Stimulated activated CD8-positive, alpha-beta memory T cell treated with anti-CD3 and anti-CD28 coated beads, Interleukin-7, amount 100 ng/mL, for 4 hours (primary cell): ENCODE data around the gene SYT6.
"Not testable (repeated sequence)": the region's sequence is repeated elsewhere in the genome, so short reads cannot be mapped to it uniquely, and the experiment has no call there.

Experiments used
- DNase-seq, 2 donors: peaks; one replicate each; pipeline ENCODE4 v3.0.0-alpha.2; 2020; ENCODE audit warnings: low read depth in 2 of 2

Gene SYT6

DNA sequence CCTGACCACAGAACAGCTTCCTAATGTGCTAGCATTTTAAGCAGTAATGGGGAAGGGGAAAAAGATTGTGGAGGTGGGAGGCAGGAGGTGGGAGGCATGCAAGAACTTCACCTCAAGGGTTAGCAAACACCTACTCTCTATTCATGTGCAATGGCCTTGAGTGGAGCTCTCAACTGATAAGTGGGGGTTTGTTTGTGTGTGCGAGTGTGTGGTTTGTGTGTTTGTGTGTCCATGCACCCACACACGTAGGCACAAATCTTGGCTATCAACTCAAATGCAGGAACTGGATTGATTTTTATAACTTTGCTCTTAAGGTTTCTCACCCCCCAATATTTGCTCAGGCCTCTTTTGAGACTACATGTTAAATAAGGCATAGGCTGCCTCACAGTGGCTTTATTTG is 78.6 kb downstream of the SYT6 start:
- DNase-seq, result no peak

DNA sequence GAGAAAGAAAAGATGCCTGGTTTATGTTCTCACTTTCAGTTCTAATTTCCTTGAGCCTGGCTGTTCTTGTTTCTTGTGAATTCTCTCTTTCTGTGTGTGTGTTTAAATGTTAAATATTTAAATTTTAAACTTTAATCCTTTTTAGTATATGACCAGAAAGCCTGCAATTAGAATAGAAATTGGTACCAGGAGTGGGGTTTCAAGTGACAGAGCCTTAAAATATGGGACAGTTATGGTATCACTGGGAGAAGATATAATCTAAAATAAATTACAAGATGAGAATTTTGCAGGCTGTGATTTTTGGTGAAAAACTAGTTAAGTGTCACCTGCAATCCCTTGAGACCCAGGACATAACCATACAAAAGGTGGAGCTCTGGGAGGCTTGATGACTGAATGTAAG is 81.4 kb downstream of the SYT6 start:
- no peak for DNase-seq

DNA sequence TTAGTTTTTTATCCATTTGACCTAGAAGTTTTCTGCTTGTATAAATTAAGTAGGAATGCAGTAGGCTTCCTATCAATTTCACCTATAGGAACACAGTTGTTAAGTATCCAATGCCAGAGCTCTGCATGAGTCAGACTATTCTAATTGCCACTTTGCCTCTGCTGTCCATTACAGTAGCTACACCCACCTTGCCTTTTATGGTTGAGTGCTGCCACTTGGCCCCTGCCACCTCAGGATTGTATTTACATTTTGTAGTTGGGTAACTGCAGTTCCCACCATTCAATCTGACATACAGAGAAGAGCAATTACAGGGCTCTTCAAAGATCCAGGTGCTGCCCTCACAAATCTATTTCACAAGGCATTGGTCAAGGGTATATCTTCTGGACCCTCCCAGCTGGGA is 83.9 kb downstream of the SYT6 start:
- DNase-seq, result not testable (repeated sequence)

GRCh38 chr1:114068684-114069083 is 85.0 kb downstream of the SYT6 start:
- DNase-seq, result not testable (repeated sequence)

DNA sequence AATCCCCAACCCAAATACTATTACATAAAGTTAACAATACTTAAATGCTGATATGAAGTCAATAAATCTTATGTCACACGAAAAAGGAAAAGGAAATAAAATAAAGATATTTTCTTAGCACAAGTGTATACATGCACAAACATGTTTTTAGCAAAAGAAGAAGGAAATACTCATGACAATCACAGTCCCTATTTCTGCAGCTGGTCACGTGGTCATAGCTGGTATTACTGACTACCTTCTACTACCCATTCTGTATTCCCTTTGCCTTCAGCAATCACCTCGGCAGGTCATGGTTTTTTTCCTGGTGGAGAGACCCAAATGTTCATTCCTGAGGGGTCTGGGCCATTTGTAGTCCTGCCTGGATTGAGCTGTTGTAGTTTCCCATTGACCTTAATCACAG is 88.0 kb downstream of the SYT6 start:
- not testable (repeated sequence) for DNase-seq

DNA sequence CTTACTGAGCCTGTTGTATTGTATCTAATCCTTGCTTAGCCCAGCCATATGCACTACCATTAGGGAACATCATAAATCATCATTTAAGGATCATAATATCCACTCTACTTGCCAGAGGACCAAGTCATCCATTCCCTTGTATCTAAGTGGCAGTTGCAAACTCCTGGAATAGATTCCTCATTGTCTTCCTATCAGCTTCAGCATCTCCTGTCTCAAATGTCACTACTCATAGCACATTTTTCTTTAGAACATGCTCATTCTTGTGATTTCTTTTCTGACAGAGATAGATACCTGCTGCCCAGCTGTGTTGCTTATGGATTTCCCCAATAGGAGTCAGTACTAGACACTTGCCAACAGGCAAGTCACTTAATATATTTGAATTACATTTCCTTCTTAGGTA is 90.1 kb downstream of the SYT6 start:
- DNase-seq, result no peak

DNA sequence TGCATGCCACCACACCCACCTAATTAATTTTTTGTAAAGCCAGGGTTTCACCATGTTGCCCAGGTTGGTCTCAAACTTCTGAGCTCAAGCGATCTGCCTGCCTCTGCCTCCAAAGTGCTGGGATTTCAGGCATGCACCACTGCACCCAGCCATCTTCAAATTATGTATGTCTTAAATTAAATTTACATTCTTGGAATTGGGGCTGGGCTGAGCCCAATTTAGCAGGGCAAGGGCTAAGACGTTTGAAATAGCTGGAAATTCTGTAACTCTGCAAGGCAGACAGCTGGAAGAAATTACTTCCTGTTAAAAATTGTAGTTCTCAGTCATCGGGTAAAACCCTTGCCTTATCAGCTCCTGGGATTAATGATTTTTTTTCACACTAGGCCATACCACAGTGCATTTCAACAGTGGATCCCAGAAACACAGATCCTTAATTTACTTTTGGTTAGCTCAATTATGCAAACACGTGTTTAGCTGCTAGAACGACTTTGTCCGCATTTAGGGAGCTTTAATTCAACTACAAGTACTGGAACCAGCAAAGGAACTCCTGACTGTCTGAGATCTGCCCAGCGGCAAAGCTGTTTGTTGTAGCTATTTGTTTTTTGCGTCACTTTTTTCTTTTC is 91.1 kb downstream of the SYT6 start:
- DNase-seq, result no peak

- no peak for DNase-seq
These were observed 92.4 kb downstream of the SYT6 start for GRCh38 chr1:114061121-114061830.

GRCh38 chr1:114058236-114058635 is 95.4 kb downstream of the SYT6 start:
- DNase-seq, result not testable (repeated sequence)

DNA sequence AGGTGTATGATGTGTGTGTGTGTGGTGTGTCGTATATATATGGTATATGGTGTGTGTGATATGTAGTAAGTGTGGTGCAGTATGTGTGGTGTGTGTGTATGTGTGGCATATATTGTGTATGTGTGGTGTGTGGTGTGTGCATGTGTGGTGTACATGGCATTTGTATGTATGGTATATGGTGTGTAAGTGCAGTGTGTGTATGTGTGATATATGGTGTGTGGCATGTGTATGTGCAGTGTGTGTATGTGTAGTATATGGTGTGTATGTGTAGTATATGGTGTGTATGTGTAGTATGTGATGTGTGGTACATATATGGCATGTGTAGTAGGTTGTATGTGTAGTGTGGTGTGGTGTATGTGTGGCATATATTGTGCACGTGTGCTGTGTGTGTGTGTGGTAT is 99.5 kb downstream of the SYT6 start:
- no peak for DNase-seq

GRCh38 chr1:114048232-114048631 is 105.4 kb downstream of the SYT6 start:
- DNase-seq, result no peak

DNA sequence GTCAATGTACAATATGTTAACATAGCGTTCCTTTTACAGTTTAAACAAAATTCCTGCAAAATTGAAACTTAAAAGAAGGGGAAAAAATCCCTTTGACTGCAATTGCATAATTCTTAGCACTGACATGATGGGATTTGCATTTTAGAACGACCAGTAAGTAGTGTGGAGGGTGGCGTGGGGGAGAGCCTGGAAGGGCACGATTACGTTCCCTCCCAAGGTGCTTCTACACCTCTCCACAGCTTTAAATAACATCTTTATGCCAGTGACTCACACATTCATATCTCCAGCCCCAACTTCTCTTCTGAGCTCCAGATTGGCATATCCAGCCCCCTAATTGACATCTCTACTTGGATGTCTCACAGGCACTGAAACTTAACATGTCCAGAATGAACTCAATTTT is 110.1 kb downstream of the SYT6 start:
- no peak for DNase-seq

GRCh38 chr1:114043054-114043453 is 110.6 kb downstream of the SYT6 start:
- no peak for DNase-seq

GRCh38 chr1:114040273-114041015 is 113.2 kb downstream of the SYT6 start:
- DNase-seq, result no peak
